ENCODE results near the gene TRABD2A. TPM values are rescaled to one million over a fixed set of nuclear protein-coding genes. Genes with fewer than 3 reads are reported as not detected.

The TRABD2A gene, protein sequence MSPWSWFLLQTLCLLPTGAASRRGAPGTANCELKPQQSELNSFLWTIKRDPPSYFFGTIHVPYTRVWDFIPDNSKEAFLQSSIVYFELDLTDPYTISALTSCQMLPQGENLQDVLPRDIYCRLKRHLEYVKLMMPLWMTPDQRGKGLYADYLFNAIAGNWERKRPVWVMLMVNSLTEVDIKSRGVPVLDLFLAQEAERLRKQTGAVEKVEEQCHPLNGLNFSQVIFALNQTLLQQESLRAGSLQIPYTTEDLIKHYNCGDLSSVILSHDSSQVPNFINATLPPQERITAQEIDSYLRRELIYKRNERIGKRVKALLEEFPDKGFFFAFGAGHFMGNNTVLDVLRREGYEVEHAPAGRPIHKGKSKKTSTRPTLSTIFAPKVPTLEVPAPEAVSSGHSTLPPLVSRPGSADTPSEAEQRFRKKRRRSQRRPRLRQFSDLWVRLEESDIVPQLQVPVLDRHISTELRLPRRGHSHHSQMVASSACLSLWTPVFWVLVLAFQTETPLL
- 1 to 10 TPM in 1 of 2 donors, under 1 TPM in 1; 0.52 to 5.3 TPM for total RNA-seq

DNA sequence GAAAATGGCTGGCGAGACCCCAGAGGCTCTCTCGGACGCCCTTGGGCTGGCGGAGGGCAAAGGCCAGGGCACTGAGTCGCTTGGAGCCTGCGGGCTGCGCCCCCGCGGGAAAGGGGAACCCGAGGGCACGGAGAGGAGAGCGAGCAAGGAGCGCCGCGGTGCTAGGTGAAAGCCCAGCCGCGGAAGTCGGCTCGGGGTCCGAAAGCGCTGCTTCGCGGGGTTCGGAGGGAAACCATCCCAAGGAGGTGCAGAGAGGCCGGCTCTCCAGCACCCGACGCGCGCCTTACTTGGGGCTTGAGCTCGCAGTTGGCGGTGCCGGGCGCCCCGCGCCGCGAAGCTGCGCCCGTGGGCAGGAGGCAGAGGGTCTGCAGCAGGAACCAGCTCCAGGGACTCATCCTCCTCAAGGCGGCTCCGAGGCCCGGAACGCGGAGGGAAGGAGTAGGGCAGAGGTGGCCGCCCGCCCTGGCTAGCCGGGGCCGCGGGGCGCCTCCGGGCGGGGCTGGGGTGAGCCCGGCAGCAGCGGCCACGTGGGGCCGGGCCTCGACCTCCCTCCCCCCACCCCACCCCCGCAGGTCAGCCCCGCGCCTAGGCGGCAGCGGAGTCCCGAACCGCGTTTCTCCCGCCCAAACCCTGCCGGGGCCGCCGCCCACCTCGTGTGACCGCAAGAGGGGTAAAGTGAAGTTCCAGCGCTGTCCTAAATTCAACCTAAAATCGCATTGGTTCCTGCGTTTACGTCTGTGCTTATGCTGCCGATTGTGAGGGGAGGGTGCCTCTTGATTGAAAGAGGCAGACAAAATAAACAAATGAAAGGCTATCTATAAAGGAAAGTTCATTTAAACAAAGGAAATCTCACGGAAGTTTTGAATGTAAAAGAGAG, at the start of gene TRABD2A:
TRABD2A (minus strand) TSS at position 440 of the 877 bp plus-strand sequence; CDS start at position 395, 45 bp downstream.
- WGBS, 2 donors: 0 to 1% methylated on average over 37 to 77 of the region's 77 CpGs
- Histone ChIP-seq H3K9me3 (no peaks in the 10 kb centered on the region), H3K27me3 (peaks cover 0 to 16% of the 10 kb centered on the region in 2 donors), H3K36me3 (replicated peaks in 1 of 2; ENCODE audit: insufficient read depth in 1 of 2, low read depth in 2 of 2) (no peaks in the 10 kb centered on the region), H3K27ac (no peak within 1 kb of the TSS), H3K4me3 (peak within 1 kb of the TSS; percentile 4 to 21), H3K4me1 (peaks cover 23% of the 10 kb centered on the region)
- intact Hi-C loops (cut with DNase I): no loop called here
- TF ChIP-seq POLR2A (IDR thresholded peaks at IDR 0.05): no peak
- TF ChIP-seq, protein P1, sequence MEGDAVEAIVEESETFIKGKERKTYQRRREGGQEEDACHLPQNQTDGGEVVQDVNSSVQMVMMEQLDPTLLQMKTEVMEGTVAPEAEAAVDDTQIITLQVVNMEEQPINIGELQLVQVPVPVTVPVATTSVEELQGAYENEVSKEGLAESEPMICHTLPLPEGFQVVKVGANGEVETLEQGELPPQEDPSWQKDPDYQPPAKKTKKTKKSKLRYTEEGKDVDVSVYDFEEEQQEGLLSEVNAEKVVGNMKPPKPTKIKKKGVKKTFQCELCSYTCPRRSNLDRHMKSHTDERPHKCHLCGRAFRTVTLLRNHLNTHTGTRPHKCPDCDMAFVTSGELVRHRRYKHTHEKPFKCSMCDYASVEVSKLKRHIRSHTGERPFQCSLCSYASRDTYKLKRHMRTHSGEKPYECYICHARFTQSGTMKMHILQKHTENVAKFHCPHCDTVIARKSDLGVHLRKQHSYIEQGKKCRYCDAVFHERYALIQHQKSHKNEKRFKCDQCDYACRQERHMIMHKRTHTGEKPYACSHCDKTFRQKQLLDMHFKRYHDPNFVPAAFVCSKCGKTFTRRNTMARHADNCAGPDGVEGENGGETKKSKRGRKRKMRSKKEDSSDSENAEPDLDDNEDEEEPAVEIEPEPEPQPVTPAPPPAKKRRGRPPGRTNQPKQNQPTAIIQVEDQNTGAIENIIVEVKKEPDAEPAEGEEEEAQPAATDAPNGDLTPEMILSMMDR (IDR thresholded peaks at IDR 0.05): no peak
- peak; percentile 16 for ATAC-seq
- DNase-seq: no peak

DNA sequence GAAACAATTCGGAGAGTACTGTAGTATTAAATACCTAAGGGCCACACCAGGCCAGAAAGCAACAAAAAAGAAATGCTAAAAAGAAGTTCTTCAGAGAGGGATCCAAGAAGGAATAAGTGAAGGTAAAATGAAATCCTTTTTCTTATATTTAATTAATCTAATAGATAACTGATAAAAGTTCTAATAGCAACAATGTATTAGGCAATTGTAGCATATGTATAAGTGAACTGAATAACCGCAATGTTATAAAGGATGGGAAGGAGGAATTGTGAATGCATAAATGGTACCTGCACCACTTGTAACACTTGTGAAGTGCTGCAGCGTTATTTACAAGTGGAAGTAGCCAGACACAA, 46.4 kb upstream of the TRABD2A start:
- Histone ChIP-seq H3K27me3 (no peaks in the 10 kb centered on the region), H3K4me3 (no peak overlapping the region), H3K9me3 (no peaks in the 10 kb centered on the region), H3K27ac (no peak overlapping the region), H3K4me1 (peaks cover 20% of the 10 kb centered on the region), H3K36me3 (replicated peaks in 1 of 2; ENCODE audit: insufficient read depth in 1 of 2, low read depth in 2 of 2) (no peaks in the 10 kb centered on the region)
- DNase-seq (no peak), ATAC-seq (no peak)
- 37% methylated on average over 3 of the region's 3 CpGs for WGBS, 2 donors
- no peak for TF ChIP-seq POLR2A (IDR thresholded peaks at IDR 0.05)
- TF ChIP-seq, protein P1 (IDR thresholded peaks at IDR 0.05): no peak
- intact Hi-C loops (cut with DNase I): no loop called here

DNA sequence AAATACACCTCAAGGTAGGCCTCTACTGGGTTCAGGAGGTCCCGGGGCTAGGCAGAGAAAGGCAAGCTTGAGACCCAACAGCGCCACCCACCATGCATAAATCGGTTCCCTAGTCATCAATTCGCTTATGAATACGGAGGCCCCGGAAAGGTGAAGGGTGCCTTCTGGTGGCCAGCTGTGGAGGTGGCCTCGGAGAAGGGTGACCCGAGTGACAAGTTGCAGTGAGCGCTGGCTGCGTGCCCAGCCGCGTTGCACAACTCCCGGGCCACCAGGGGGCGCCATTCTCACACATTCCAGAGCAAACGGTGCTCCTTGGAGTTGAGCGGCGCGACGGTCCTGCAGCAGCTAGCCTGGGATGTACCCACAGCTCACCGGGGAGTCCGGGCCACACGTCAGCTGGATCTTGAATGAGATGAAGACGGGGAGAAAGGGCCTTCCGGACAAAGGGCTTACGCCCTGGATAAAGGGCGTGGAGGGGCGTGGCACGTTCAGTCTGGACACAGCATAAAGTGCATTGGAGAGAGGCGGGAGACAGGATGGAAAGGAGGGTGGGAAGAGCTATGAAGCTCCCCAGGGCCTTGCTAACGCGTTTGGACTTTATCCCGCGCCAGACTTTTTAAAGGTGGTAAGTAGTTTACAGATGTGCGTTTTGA, 45.0 kb upstream of the TRABD2A start:
- WGBS, 2 donors: 2 to 3% methylated on average over 16 to 34 of the region's 34 CpGs
- Histone ChIP-seq H3K4me1 (peaks cover 20% of the 10 kb centered on the region), H3K4me3 (no peak overlapping the region), H3K27me3 (no peaks in the 10 kb centered on the region), H3K36me3 (replicated peaks in 1 of 2; ENCODE audit: insufficient read depth in 1 of 2, low read depth in 2 of 2) (no peaks in the 10 kb centered on the region), H3K9me3 (no peaks in the 10 kb centered on the region), H3K27ac (peak overlapping the region in 1 of 4 donors; percentile 17)
- ATAC-seq (peak; percentile 91), DNase-seq (peak; percentile 97 to 99 (median 98))
- TF ChIP-seq, protein P1 (IDR thresholded peaks at IDR 0.05): peak; percentile 93 to 99 (median 99)
- TF ChIP-seq POLR2A (IDR thresholded peaks at IDR 0.05): no peak
- intact Hi-C loops (cut with DNase I): no loop called here

DNA sequence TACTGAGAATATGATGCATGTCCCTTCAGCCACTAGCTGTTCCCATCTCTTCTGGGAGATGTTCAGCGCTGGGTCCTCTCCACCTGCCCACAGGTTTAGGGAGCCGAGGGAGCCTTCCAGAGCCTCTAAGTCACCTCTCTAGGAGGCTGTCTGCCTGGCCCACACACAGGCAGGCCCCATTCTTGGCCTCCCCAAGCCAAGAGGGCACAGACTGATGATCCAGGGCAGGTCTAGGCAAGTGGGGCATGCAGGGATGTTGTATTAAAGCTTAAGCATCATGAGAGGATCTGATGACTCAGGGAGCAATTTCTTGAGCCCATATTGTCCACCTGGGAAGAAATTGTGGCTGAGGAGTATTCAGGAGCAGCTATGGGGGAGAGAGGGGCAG, 44.4 kb upstream of the TRABD2A start:
- peak overlapping the region in 1 of 4 donors; percentile 17 for H3K27ac ChIP-seq
- H3K4me1 ChIP-seq: peaks cover 20% of the 10 kb centered on the region
- no peaks in the 10 kb centered on the region for H3K36me3 ChIP-seq (replicated peaks in 1 of 2; ENCODE audit: insufficient read depth in 1 of 2, low read depth in 2 of 2)
- WGBS, 2 donors: 92 to 100% methylated on average over 1 to 2 of the region's 2 CpGs
- no peaks in the 10 kb centered on the region for H3K9me3 ChIP-seq
- no peak overlapping the region for H3K4me3 ChIP-seq
- intact Hi-C loops (cut with DNase I): no loop called here
- DNase-seq (peak in 1 of 4 donors; percentile 13), ATAC-seq (no peak)
- TF ChIP-seq POLR2A (IDR thresholded peaks at IDR 0.05): no peak
- TF ChIP-seq, protein P1 (IDR thresholded peaks at IDR 0.05): no peak
- H3K27me3 ChIP-seq: no peaks in the 10 kb centered on the region

Measured in body of pancreas (tissue), 4 donors.